HG03103 (cell line): Measurements from ENCODE around the gene TMA7B.

Experiments
- ATAC-seq: cut with Tn5 transposase; IDR thresholded peaks from one replicate; pipeline ENCODE4 v1.9.1; 2021; ENCODE audit warnings: low read depth; ENCODE audit not compliant: unreplicated experiment

The TMA7B gene

GRCh38 chr22:39932918-39933649 is 27.1 kb upstream of the TMA7B start:
- ATAC-seq: no peak

- ATAC-seq: no peak
These were observed 26.5 kb upstream of the TMA7B start for GRCh38 chr22:39933741-39934140.

GRCh38 chr22:39935116-39935515 is 25.1 kb upstream of the TMA7B start:
- no peak for ATAC-seq

GRCh38 chr22:39935612-39936011 is 24.6 kb upstream of the TMA7B start:
- no peak for ATAC-seq

- no peak for ATAC-seq
These were observed 23.6 kb upstream of the TMA7B start for GRCh38 chr22:39936523-39937145.

GRCh38 chr22:39937906-39938305 is 22.3 kb upstream of the TMA7B start:
- ATAC-seq: no peak

GRCh38 chr22:39938509-39939111 is 21.6 kb upstream of the TMA7B start:
- ATAC-seq: no peak

GRCh38 chr22:39939830-39940229 is 20.4 kb upstream of the TMA7B start:
- ATAC-seq: no peak

- ATAC-seq: no peak
These were observed 19.4 kb upstream of the TMA7B start for GRCh38 chr22:39940757-39941305.

- ATAC-seq: no peak
These were observed 18.6 kb upstream of the TMA7B start for GRCh38 chr22:39941601-39942000.

- no peak for ATAC-seq
These were observed 17.6 kb upstream of the TMA7B start for GRCh38 chr22:39942439-39943230.

GRCh38 chr22:39943337-39943736 is 16.9 kb upstream of the TMA7B start:
- ATAC-seq: no peak

GRCh38 chr22:39943953-39944872 is 16.0 kb upstream of the TMA7B start:
- ATAC-seq: no peak

GRCh38 chr22:39946126-39946502 is 14.1 kb upstream of the TMA7B start:
- no peak for ATAC-seq

- no peak for ATAC-seq
These were observed 13.5 kb upstream of the TMA7B start for GRCh38 chr22:39946503-39947219.

- ATAC-seq: no peak
These were observed 12.7 kb upstream of the TMA7B start for GRCh38 chr22:39947220-39948216.

- ATAC-seq: no peak
These were observed 10.0 kb upstream of the TMA7B start for GRCh38 chr22:39949964-39950737.
